ENCODE measurements around the gene FOXJ1.

Gene FOXJ1

GRCh38 chr17:76142039-76142584 lies 1.1 kb upstream of the FOXJ1 start:
- in situ Hi-C loops (cut with MboI; ENCODE audit: low sequenced_read_pairs), result no loop called here

- in situ Hi-C loops (cut with MboI; ENCODE audit: low sequenced_read_pairs), result no loop called here
Observed at GRCh38 chr17:76140661-76141211, 309 bp downstream of the FOXJ1 start.

GRCh38 chr17:76139801-76140660 lies 1.0 kb downstream of the FOXJ1 start:
- in situ Hi-C loops (cut with MboI; ENCODE audit: low sequenced_read_pairs), result no loop called here

GRCh38 chr17:76138896-76139752 lies 1.9 kb downstream of the FOXJ1 start:
- in situ Hi-C loops (cut with MboI; ENCODE audit: low sequenced_read_pairs), result no loop called here

- in situ Hi-C loops (cut with MboI; ENCODE audit: low sequenced_read_pairs), result no loop called here
Observed at GRCh38 chr17:76138234-76138895, 2.7 kb downstream of the FOXJ1 start.

- in situ Hi-C loops (cut with MboI; ENCODE audit: low sequenced_read_pairs), result no loop called here
Observed at GRCh38 chr17:76137351-76138233, 3.5 kb downstream of the FOXJ1 start.

- in situ Hi-C loops (cut with MboI; ENCODE audit: low sequenced_read_pairs), result no loop called here
Observed at GRCh38 chr17:76137001-76137350, 4.1 kb downstream of the FOXJ1 start.

- in situ Hi-C loops (cut with MboI; ENCODE audit: low sequenced_read_pairs), result no loop called here
Observed at GRCh38 chr17:76136276-76137000, 4.6 kb downstream of the FOXJ1 start.

GRCh38 chr17:76135810-76136188 lies 5.2 kb downstream of the FOXJ1 start:
- in situ Hi-C loops (cut with MboI; ENCODE audit: low sequenced_read_pairs), result no loop called here

- in situ Hi-C loops (cut with MboI; ENCODE audit: low sequenced_read_pairs), result no loop called here
Observed at GRCh38 chr17:76134911-76135809, 5.9 kb downstream of the FOXJ1 start.

- in situ Hi-C loops (cut with MboI; ENCODE audit: low sequenced_read_pairs), result no loop called here
Observed at GRCh38 chr17:76132574-76133338, 8.3 kb downstream of the FOXJ1 start.

GRCh38 chr17:76131692-76132573 lies 9.1 kb downstream of the FOXJ1 start:
- in situ Hi-C loops (cut with MboI; ENCODE audit: low sequenced_read_pairs), result no loop called here

GRCh38 chr17:76131051-76131691 lies 9.9 kb downstream of the FOXJ1 start:
- in situ Hi-C loops (cut with MboI; ENCODE audit: low sequenced_read_pairs), result no loop called here

- in situ Hi-C loops (cut with MboI; ENCODE audit: low sequenced_read_pairs), result no loop called here
Observed at GRCh38 chr17:76130473-76130872, 10.6 kb downstream of the FOXJ1 start.

- in situ Hi-C loops (cut with MboI; ENCODE audit: low sequenced_read_pairs), result no loop called here
Observed at GRCh38 chr17:76125922-76126321, 15.1 kb downstream of the FOXJ1 start.

GRCh38 chr17:76125391-76125675 lies 15.7 kb downstream of the FOXJ1 start:
- in situ Hi-C loops (cut with MboI; ENCODE audit: low sequenced_read_pairs), result no loop called here

Data from HL-60/S4 treated with phorbol 12-myristate 13-acetate at 8.2 ng/mL for 4 days and 3 days (cell line).